Activated CD4-positive, alpha-beta T cell treated with anti-CD3 and anti-CD28 coated beads, Interleukin-2, amount 50 U/mL, for 24 hours (primary cell): ENCODE data around the gene GGA2.
"Not testable (repeated sequence)": the region's sequence is repeated elsewhere in the genome, so short reads cannot be mapped to it uniquely, and the experiment has no call there.

Experiments
- DNase-seq, 2 donors: peaks; one replicate each; pipeline ENCODE4 v3.0.0-alpha.2; 2020; ENCODE audit warnings: low read depth in 1 of 2, low spot score in 1 of 2

Gene GGA2

GRCh38 chr16:23523876-23524385 is 13.6 kb upstream of the GGA2 start:
- DNase-seq: no peak

GRCh38 chr16:23523321-23523720 is 13.0 kb upstream of the GGA2 start:
- DNase-seq: no peak

GRCh38 chr16:23521965-23522364 is 11.7 kb upstream of the GGA2 start:
- DNase-seq: no peak

- no peak for DNase-seq
Observed at GRCh38 chr16:23521037-23521743, 10.9 kb upstream of the GGA2 start.

- DNase-seq: no peak
Observed at GRCh38 chr16:23520500-23520899, 10.2 kb upstream of the GGA2 start.

GRCh38 chr16:23519282-23519681 is 9.0 kb upstream of the GGA2 start:
- no peak for DNase-seq

- no peak for DNase-seq
Observed at GRCh38 chr16:23518435-23518891, 8.2 kb upstream of the GGA2 start.

GRCh38 chr16:23516366-23517137 is 6.3 kb upstream of the GGA2 start:
- no peak for DNase-seq

- no peak for DNase-seq
Observed at GRCh38 chr16:23515881-23516280, 5.6 kb upstream of the GGA2 start.

- no peak for DNase-seq
Observed at GRCh38 chr16:23514381-23515152, 4.3 kb upstream of the GGA2 start.

GRCh38 chr16:23512168-23512695 is 1.9 kb upstream of the GGA2 start:
- DNase-seq: no peak

GRCh38 chr16:23511731-23512130 is 1.4 kb upstream of the GGA2 start:
- DNase-seq: no peak

GRCh38 chr16:23510915-23511270 is 599 bp upstream of the GGA2 start:
- not testable (repeated sequence) for DNase-seq

GRCh38 chr16:23509782-23510163 is 521 bp downstream of the GGA2 start:
- no peak for DNase-seq

GRCh38 chr16:23509441-23509754 is 896 bp downstream of the GGA2 start:
- no peak for DNase-seq

- no peak for DNase-seq
Observed at GRCh38 chr16:23508589-23509440, 1.5 kb downstream of the GGA2 start.

GRCh38 chr16:23506606-23506994 is 3.7 kb downstream of the GGA2 start:
- DNase-seq: no peak

- DNase-seq: no peak
Observed at GRCh38 chr16:23505671-23506605, 4.4 kb downstream of the GGA2 start.

- DNase-seq: no peak
Observed at GRCh38 chr16:23505180-23505665, 5.1 kb downstream of the GGA2 start.
